Gastrocnemius medialis (tissue), 4 donors: Measurements from ENCODE around the gene ACOX1.

Source experiments
- CTCF ChIP-seq, 5 experiments: fragments of 450-650 bp in 3 of 5; fragments of 200-600 bp in 2 of 5; sonication (generic) in 2 of 5; IDR thresholded peaks in 4 of 5; conservative IDR thresholded peaks in 1 of 5; 1 replicate in 4 of 5; 2 replicates in 1 of 5; pipeline ENCODE4 v1.5.1; 2016 to 2019; ENCODE audit warnings: antibody characterized with exemption in 5 of 5, mild to moderate bottlenecking in 3 of 5, moderate library complexity in 3 of 5
- POLR2A ChIP-seq, 2 donors: fragments of 450-650 bp; IDR thresholded peaks; one replicate each; pipeline ENCODE4 v1.6.1; 2017; ENCODE audit warnings: antibody characterized with exemption in 2 of 2, mild to moderate bottlenecking in 2 of 2, moderate library complexity in 2 of 2

- TF ChIP-seq CTCF (IDR thresholded peaks at IDR 0.05 in 4 of 5, conservative IDR thresholded peaks at IDR 0.05 in 1 of 5), result no peak
- TF ChIP-seq POLR2A (IDR thresholded peaks at IDR 0.05), result no peak
Measured at GRCh38 chr17:75894049-75894733, 84.8 kb downstream of the ACOX1 start.
